K562 (cell line): ENCODE results near the gene PCDHGB5. TPM values are rescaled to one million over a fixed set of nuclear protein-coding genes. Genes with fewer than 3 reads are reported as not detected.

ENCODE experiments used
- ATAC-seq: fragments of 200-7000 bp; cut with Tn5 transposase; 3 replicates; pipeline ENCODE4 v1.9.1; 2020; ENCODE audit warnings: moderate library complexity
- BruUV-seq: library from RNA; stranded (reverse); fragments of 400-500 nt; replicated peaks from 2 replicates; lab custom pipeline; 2021; lab: Mats Ljungman, UMichigan
- CTCF ChIA-PET: fragments of 300-600 bp; formaldehyde crosslinking; extraction: SDS; loops from one replicate; lab custom pipeline; 2021; ENCODE audit warnings: low intra/inter-chr PET ratio; lab: Yijun Ruan, JAX
- POLR2A ChIA-PET: fragments of 300-600, 350-650 bp; sonication (Branson Sonifier 250); formaldehyde crosslinking; extraction: SDS; loops from one replicate; lab custom pipeline; 2021; ENCODE audit warnings: antibody characterized with exemption, inconsistent platforms; lab: Yijun Ruan, JAX
- DNase-seq, 4 experiments: peaks; one replicate each; pipeline versions ENCODE4 v3.0.0 to v3.0.0-alpha.2; 2011 to 2018; ENCODE audit warnings: low spot score in 3 of 4, mixed read lengths in 3 of 4; ENCODE audit errors: extremely low read depth in 1 of 4
- FAIRE-seq: peaks from 2 replicates; lab custom pipeline; 2011; peaks lifted over from hg19 to GRCh38; lab: Jason Lieb, UNC
- H2AFZ ChIP-seq: 2 replicates; pipeline ENCODE4 v1.6.0; 2011; ENCODE audit warnings: low read depth, low read length, control low read depth, inconsistent platforms
- H3K27ac ChIP-seq: fragments of 200-600 bp; 3 replicates; pipeline ENCODE4 v1.8.0; 2011; ENCODE audit warnings: low read depth, mild to moderate bottlenecking, control low read depth, inconsistent platforms, low read length, moderate library complexity, mixed read lengths; ENCODE audit errors: extremely low read depth
- H3K27me3 ChIP-seq, 2 experiments: fragments of 300-600 bp in 1 of 2; 2 replicates in 1 of 2; 3 replicates in 1 of 2; pipeline versions ENCODE4 v1.6.0 to v1.8.0; 2011; ENCODE audit warnings: inconsistent platforms in 2 of 2, low read length in 2 of 2, mild to moderate bottlenecking in 1 of 2, mixed read lengths in 1 of 2, moderate library complexity in 1 of 2; ENCODE audit not compliant: control insufficient read depth in 2 of 2, insufficient read depth in 2 of 2
- H3K36me3 ChIP-seq: fragments of 300-600 bp; 3 replicates; pipeline ENCODE4 v1.8.0; 2011; ENCODE audit warnings: mild to moderate bottlenecking, low read length, inconsistent platforms; ENCODE audit not compliant: control insufficient read depth, insufficient read depth
- H3K4me1 ChIP-seq, 2 experiments: fragments of 200-600 bp in 1 of 2; replicated peaks in 1 of 2; 2 replicates in 1 of 2; 3 replicates in 1 of 2; pipeline versions ENCODE4 v1.5.1 to v1.8.0; 2011; ENCODE audit warnings: inconsistent platforms in 2 of 2, low read length in 2 of 2, mild to moderate bottlenecking in 1 of 2, mixed read lengths in 1 of 2, moderate library complexity in 1 of 2; ENCODE audit not compliant: control insufficient read depth in 2 of 2, insufficient read depth in 2 of 2
- H3K4me2 ChIP-seq: 2 replicates; pipeline ENCODE4 v1.6.1; 2011; ENCODE audit warnings: low read length, control low read depth, inconsistent platforms, mixed read lengths; ENCODE audit not compliant: insufficient read depth
- H3K4me3 ChIP-seq: fragments of 200-600 bp; sonication (generic), shearing (Covaris generic); 2 replicates; pipeline ENCODE4 v1.5.1; 2016; ENCODE audit warnings: control low read depth, inconsistent platforms
- H3K79me2 ChIP-seq: fragments of 200-600 bp; 3 replicates; pipeline ENCODE4 v1.8.0; 2011; ENCODE audit warnings: low read length, inconsistent platforms; ENCODE audit not compliant: control insufficient read depth, insufficient read depth
- H3K9ac ChIP-seq, 2 experiments: 2 replicates each; pipeline versions ENCODE4 v1.6.0 to v1.6.1; 2011; ENCODE audit warnings: low read depth in 2 of 2, low read length in 2 of 2, control low read depth in 1 of 2, inconsistent platforms in 1 of 2, mild to moderate bottlenecking in 1 of 2, mixed read lengths in 1 of 2; ENCODE audit not compliant: insufficient read depth in 1 of 2
- H3K9me1 ChIP-seq: one replicate; pipeline ENCODE4 v1.6.0; 2011; ENCODE audit warnings: inconsistent platforms, mild to moderate bottlenecking, low read length, moderate library complexity; ENCODE audit not compliant: control insufficient read depth, insufficient read depth
- H3K9me3 ChIP-seq: replicated peaks from 2 replicates; pipeline ENCODE4 v1.5.1; 2011; ENCODE audit warnings: low read depth, low read length, inconsistent platforms; ENCODE audit not compliant: control insufficient read depth, insufficient read depth
- H4K20me1 ChIP-seq: replicated peaks from 2 replicates; pipeline ENCODE4 v1.6.1; 2011; ENCODE audit warnings: low read length, inconsistent platforms, mixed read lengths; ENCODE audit not compliant: control insufficient read depth, insufficient read depth
- CREBBP ChIP-seq: IDR thresholded peaks from one replicate; pipeline ENCODE4 v1.6.1; 2012; ENCODE audit warnings: low read depth, mild to moderate bottlenecking, control low read depth, inconsistent platforms, low read length
- HNRNPLL ChIP-seq: fragments of 200-400 bp; formaldehyde crosslinking; IDR thresholded peaks from 2 replicates; pipeline ENCODE4 v1.6.1; 2017; ENCODE audit warnings: low read length, low read depth, mild to moderate bottlenecking; ENCODE audit not compliant: poor library complexity, severe bottlenecking
- RBBP5 ChIP-seq: fragments of 200-600 bp; sonication (generic); IDR thresholded peaks from 2 replicates; pipeline ENCODE4 v1.6.1; 2012; ENCODE audit warnings: borderline replicate concordance, mild to moderate bottlenecking, low read length, control low read depth, inconsistent platforms; ENCODE audit not compliant: insufficient read depth, poor library complexity, severe bottlenecking
- ZFP1 ChIP-seq: fragments of 450-650 bp; formaldehyde crosslinking; IDR thresholded peaks from 2 replicates; pipeline ENCODE4 v1.4.0; 2020; ENCODE audit warnings: mild to moderate bottlenecking, mixed read lengths
- WGBS: fragments of 100-300 bp; shearing (Covaris generic); methylation state at CpG from one replicate; pipeline ENCODE4 v1.1.6; 2016; ENCODE audit warnings: low coverage, mixed read lengths; ENCODE audit not compliant: insufficient coverage; ENCODE audit errors: missing lambda C conversion rate; 5-methylcytosine and 5-hydroxymethylcytosine counted together
- in situ Hi-C: fragments of 300-500 bp; cut with MboI; formaldehyde crosslinking; loops from 4 replicates; pipeline ENCODE4 v1.15.0; 2018; ENCODE audit warnings: inconsistent platforms, mixed read lengths
- intact Hi-C: fragments of 100-400 bp; cut with micrococcal nuclease; formaldehyde crosslinking; loops from 2 replicates; pipeline ENCODE4 v1.14.2; 2022
- polyA plus RNA-seq, 8 experiments: library from polyadenylated mRNA; depleted of rRNA in 4 of 8; stranded (reverse) in 5 of 8; unstranded in 3 of 8; fragments of >200 nt; fragmentation: Nextera tagmentation in 2 of 8; fragmentation: Illumina TruSeq in 1 of 8; extraction: Ambion mirVana in 2 of 8; extraction: Trizol in 1 of 8; gene quantifications; 2 replicates each; pipeline versions ENCODE4 v1.2.1 to v1.2.3, GENCODE V29; 2011 to 2014; ENCODE audit warnings: inconsistent platforms in 1 of 8, missing spikeins in 1 of 8
- total RNA-seq, 7 experiments: library from RNA; depleted of rRNA in 6 of 7; stranded (reverse); fragments of >200 nt in 6 of 7; fragmentation: Illumina TruSeq in 2 of 7; extraction: Trizol in 2 of 7; gene quantifications; 2 replicates each; pipeline versions ENCODE4 v1.2.1 to v1.2.3, GENCODE V29; 2011 to 2021; ENCODE audit warnings: low replicate concordance in 1 of 7

PCDHGB5 gene
- total and polyA plus RNA-seq, 9 of the 15 experiments (the other 6 are each of a cell fraction or from before 2014, with no cell fraction given) = 0.05 to 0.29 (median 0.12) TPM; not detected in 2

DNA sequence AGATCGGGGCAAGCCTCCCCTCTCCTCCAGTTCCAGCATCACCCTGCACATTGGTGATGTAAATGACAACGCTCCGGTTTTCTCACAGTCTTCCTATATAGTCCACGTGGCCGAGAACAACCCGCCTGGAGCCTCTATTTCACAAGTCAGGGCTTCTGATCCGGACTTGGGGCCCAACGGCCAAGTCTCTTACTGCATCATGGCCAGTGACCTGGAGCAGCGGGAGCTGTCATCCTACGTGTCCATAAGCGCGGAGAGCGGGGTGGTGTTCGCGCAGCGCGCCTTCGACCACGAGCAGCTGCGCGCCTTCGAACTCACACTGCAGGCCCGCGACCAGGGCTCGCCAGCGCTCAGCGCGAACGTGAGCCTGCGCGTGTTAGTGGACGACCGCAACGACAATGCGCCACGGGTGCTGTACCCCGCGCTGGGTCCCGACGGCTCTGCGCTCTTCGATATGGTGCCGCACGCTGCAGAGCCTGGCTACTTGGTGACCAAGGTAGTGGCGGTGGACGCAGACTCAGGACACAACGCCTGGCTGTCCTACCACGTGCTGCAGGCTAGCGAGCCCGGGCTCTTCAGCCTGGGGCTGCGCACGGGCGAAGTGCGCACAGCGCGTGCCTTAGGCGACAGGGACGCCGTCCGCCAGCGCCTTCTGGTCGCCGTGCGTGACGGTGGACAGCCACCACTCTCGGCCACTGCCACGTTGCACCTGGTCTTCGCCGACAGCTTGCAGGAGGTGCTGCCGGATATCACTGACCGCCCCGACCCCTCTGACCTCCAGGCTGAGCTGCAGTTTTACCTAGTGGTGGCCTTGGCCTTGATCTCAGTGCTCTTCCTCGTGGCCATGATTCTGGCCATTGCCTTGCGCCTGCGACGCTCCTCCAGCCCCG lies 8.3 kb upstream of the PCDHGB5 start:
- no peaks in the 10 kb centered on the region for H3K36me3 ChIP-seq
- H3K79me2 ChIP-seq = no peaks in the 10 kb centered on the region
- no peak overlapping the region for H3K4me3 ChIP-seq
- H3K27ac ChIP-seq = no peak overlapping the region
- peaks cover 3 to 32% of the 10 kb centered on the region in 2 experiments; a peak in 3 of 5 replicates for H3K27me3 ChIP-seq
- intact Hi-C loops = no loop called here
- no TSS peak for BruUV-seq
- in situ Hi-C loops = no loop called here
- TF ChIP-seq RBBP5 (no peak), ZFP1 (CRISPR knock-in tag) (no peak), CREBBP (no peak), HNRNPLL (no peak)
- H3K9me1 ChIP-seq = no peaks in the 10 kb centered on the region
- no peak overlapping the region for H2AFZ ChIP-seq
- ChIA-PET CTCF (no interaction called here), POLR2A (no interaction called here)
- WGBS = 31% methylated on average over 71 of the region's 77 CpGs
- no peaks in the 10 kb centered on the region for H4K20me1 ChIP-seq
- H3K9me3 ChIP-seq = no peaks in the 10 kb centered on the region
- peaks cover 0 to 13% of the 10 kb centered on the region in 2 experiments; a peak in 1 of 5 replicates for H3K4me1 ChIP-seq
- ATAC-seq (no peak), FAIRE-seq (no peak), DNase-seq (no peak)
- no peak overlapping the region for H3K4me2 ChIP-seq
- no peak overlapping the region for H3K9ac ChIP-seq
